Endometrial microvascular endothelial cells (primary cell): Measurements from ENCODE around the gene DLL3. TPM values are rescaled to one million over a fixed set of nuclear protein-coding genes. Genes with fewer than 3 reads are reported as not detected.

Experiments
- in situ Hi-C: cut with HindIII; loops from 2 replicates; pipeline ENCODE4 v1.10.0; 2017; ENCODE audit warnings: low sequenced_read_pairs, low pct_unique_long_range_greater_than_20kb; ENCODE audit errors: inconsistent ontology term
- total RNA-seq: library from RNA; depleted of rRNA; stranded (reverse); fragments of >200 nt; gene quantifications from one replicate; pipeline ENCODE4 v1.2.3, GENCODE V29; 2015; ENCODE audit errors: inconsistent ontology term

The DLL3 gene
- total RNA-seq, 1 donor from 2014 or later, result 0.19 TPM

- in situ Hi-C loops, result no loop called here
Measured at GRCh38 chr19:39542206-39542605, 43.5 kb downstream of the DLL3 start.

- in situ Hi-C loops, result no loop called here
Measured at GRCh38 chr19:39543477-39543857, 44.7 kb downstream of the DLL3 start.

- in situ Hi-C loops, result no loop called here
Measured at GRCh38 chr19:39544226-39544903, 45.6 kb downstream of the DLL3 start.

GRCh38 chr19:39544911-39545310 is 46.2 kb downstream of the DLL3 start:
- in situ Hi-C loops, result no loop called here

GRCh38 chr19:39546599-39546998 is 47.9 kb downstream of the DLL3 start:
- in situ Hi-C loops, result no loop called here

- in situ Hi-C loops, result no loop called here
Measured at GRCh38 chr19:39550197-39550596, 51.5 kb downstream of the DLL3 start.

- in situ Hi-C loops, result no loop called here
Measured at GRCh38 chr19:39553082-39553652, 54.4 kb downstream of the DLL3 start.

GRCh38 chr19:39554701-39555311 is 56.1 kb downstream of the DLL3 start:
- in situ Hi-C loops, result no loop called here

- in situ Hi-C loops, result no loop called here
Measured at GRCh38 chr19:39555883-39556282, 57.1 kb downstream of the DLL3 start.

Other genes starting within 250 kb of the DLL3 start
- gene IFNL2, start 230.6 kb upstream of the DLL3 start, total RNA-seq, result not detected
- gene IFNL1, start 202.5 kb upstream of the DLL3 start, total RNA-seq, result not detected
- 0.74 TPM for gene LRFN1, start 178.1 kb upstream of the DLL3 start, total RNA-seq
- gene GMFG, start 162.9 kb upstream of the DLL3 start, total RNA-seq, result 68.0 TPM
- gene SAMD4B, start 156.5 kb upstream of the DLL3 start, total RNA-seq, result 87.2 TPM
- 48.7 TPM for gene PAF1, start 107.8 kb upstream of the DLL3 start, total RNA-seq
- 23.0 TPM for gene MED29, start 107.6 kb upstream of the DLL3 start, total RNA-seq
- 2.8 TPM for gene ZFP36, start 92.1 kb upstream of the DLL3 start, total RNA-seq
- 12.8 TPM for gene PLEKHG2, start 86.3 kb upstream of the DLL3 start, total RNA-seq
- gene RPS16, start 63.0 kb upstream of the DLL3 start, total RNA-seq, result 1,019 TPM
- 64.7 TPM for gene SUPT5H, start 53.4 kb upstream of the DLL3 start, total RNA-seq
- 102 TPM for gene TIMM50, start 18.1 kb upstream of the DLL3 start, total RNA-seq
- not detected for gene SELENOV, start 16.2 kb downstream of the DLL3 start, total RNA-seq
- 2.3 TPM for gene EID2B, start 33.9 kb downstream of the DLL3 start, total RNA-seq
- gene EID2, start 41.2 kb downstream of the DLL3 start, total RNA-seq, result 13.8 TPM
- gene LGALS13, start 103.6 kb downstream of the DLL3 start, total RNA-seq, result not detected
- gene LGALS16, start 157.0 kb downstream of the DLL3 start, total RNA-seq, result not detected
- not detected for gene LGALS14, start 205.5 kb downstream of the DLL3 start, total RNA-seq
- gene CLC, start 239.1 kb downstream of the DLL3 start, total RNA-seq, result not detected